Ovary (tissue), 9 donors: ENCODE measurements around the gene MRPL34. TPM values are rescaled to one million over a fixed set of nuclear protein-coding genes. Genes with fewer than 3 reads are reported as not detected.

Experiments used
- DNase-seq, 5 donors: peaks; one replicate each; pipeline ENCODE4 v3.0.0-alpha.2; 2019 to 2020
- H3K27ac ChIP-seq, 2 donors: fragments of 200-600 bp; one replicate each; pipeline versions ENCODE4 v1.5.1 to v1.8.0; 2019 to 2022
- H3K27me3 ChIP-seq: fragments of 200-600 bp; one replicate; pipeline ENCODE4 v1.8.0; 2022
- H3K36me3 ChIP-seq: fragments of 200-600 bp; sonication (generic); one replicate; pipeline ENCODE4 v1.5.1; 2019
- H3K4me1 ChIP-seq: one replicate; pipeline ENCODE4 v1.8.1; 2013; ENCODE audit warnings: mild to moderate bottlenecking, moderate library complexity; ENCODE audit not compliant: insufficient read depth
- H3K4me3 ChIP-seq: fragments of 200-600 bp; sonication (generic); one replicate; pipeline ENCODE4 v1.5.1; 2017
- H3K9me3 ChIP-seq, 2 donors: fragments of 200-600 bp in 1 of 2; sonication (generic) in 1 of 2; one replicate each; pipeline versions ENCODE4 v1.5.1 to v1.8.1; 2013 to 2019; ENCODE audit warnings: mild to moderate bottlenecking in 1 of 2, moderate library complexity in 1 of 2
- CTCF ChIP-seq, 3 donors: fragments of 450-650 bp in 2 of 3; fragments of 200-600 bp in 1 of 3; IDR thresholded peaks; one replicate each; pipeline versions ENCODE4 v1.5.1 to v1.8.0; 2016 to 2022; ENCODE audit warnings: antibody characterized with exemption in 3 of 3, mild to moderate bottlenecking in 1 of 3
- EP300 ChIP-seq: sonication (generic); formaldehyde crosslinking; IDR thresholded peaks from one replicate; pipeline ENCODE4 v1.6.1; 2017; ENCODE audit warnings: antibody characterized with exemption
- POLR2A ChIP-seq: fragments of 450-650 bp; IDR thresholded peaks from one replicate; pipeline ENCODE4 v1.6.1; 2017; ENCODE audit warnings: antibody characterized with exemption, mild to moderate bottlenecking, moderate library complexity
- WGBS, 3 donors: extraction: QIAGEN DNeasy Blood & Tissue Kit in 1 of 3; methylation state at CpG; one replicate each; pipeline versions ENCODE4 v1.1.5 to v1.1.7; 2013 to 2017; 5-methylcytosine and 5-hydroxymethylcytosine counted together
- intact Hi-C, 4 donors: fragments of 100-400 bp; cut with DNase I; formaldehyde crosslinking; loops; one replicate each; pipeline versions ENCODE4 v1.11.0 to v1.15.1; 2022 to 2023
- polyA plus RNA-seq, 2 donors: library from polyadenylated mRNA; stranded (reverse); fragments of 200-250 nt in 1 of 2; fragments of 350-450 nt in 1 of 2; fragmentation: Illumina TruSeq in 1 of 2; extraction: RNeasy Lipid Tissue Mini Kit (QIAGEN cat#74804) in 1 of 2; gene quantifications; one replicate each; pipeline ENCODE4 v1.2.3, GENCODE V29; 2013 to 2014
- total RNA-seq, 7 donors: library from RNA; depleted of rRNA in 2 of 7; stranded (reverse); fragments of >200 nt in 2 of 7; fragmentation: NEBNext Ultra II Directional in 3 of 7; extraction: Animal tissue kit (Norgen Biotek cat#: 25700) in 3 of 7; gene quantifications; one replicate each; pipeline versions ENCODE4 v1.1.0 to v1.2.4, GENCODE V29; 2016 to 2023
- donor health status: DM: no; HTN: no; CAD: no; lungs with moderate emphysema.
- donor health status: DM: no; HTN: no; CAD: no.
- donor health status: Bipolar disorder and iron deficiency.
- donor health status: DM: yes; HTN: yes; CAD: no.
- donor health status: DM: no; HTN: no; CAD: no.
- donor health status: DM: yes; HTN: yes; CAD: no.

MRPL34 gene
- total and polyA plus RNA-seq, 9 donors: 39.5 to 93.4 (median 58.3) TPM

GRCh38 chr19:17328517-17329365 is 23.1 kb downstream of the MRPL34 start:
- H3K4me1 ChIP-seq: peaks cover 4% of the 10 kb centered on the region
- H3K36me3 ChIP-seq: no peaks in the 10 kb centered on the region
- intact Hi-C loops: no loop called here
- H3K27me3 ChIP-seq: no peaks in the 10 kb centered on the region
- TF ChIP-seq EP300 (no peak), CTCF (IDR thresholded peaks at IDR 0.05) (no peak), POLR2A (no peak)
- H3K9me3 ChIP-seq: no peaks in the 10 kb centered on the region
- H3K4me3 ChIP-seq: peak overlapping the region; percentile 40
- H3K27ac ChIP-seq: no peak overlapping the region
- WGBS, 3 donors: 9 to 19% (median 17%) methylated on average over 34 to 94 of the region's 94 CpGs
- DNase-seq: no peak

- DNase-seq: no peak
- Histone ChIP-seq H3K27ac (no peak overlapping the region), H3K9me3 (no peaks in the 10 kb centered on the region), H3K36me3 (no peaks in the 10 kb centered on the region), H3K4me1 (peaks cover 4% of the 10 kb centered on the region), H3K4me3 (no peak overlapping the region), H3K27me3 (no peaks in the 10 kb centered on the region)
- intact Hi-C loops: no loop called here
- WGBS, 3 donors: 66 to 75% (median 73%) methylated on average over 47 to 51 of the region's 51 CpGs
- TF ChIP-seq CTCF (IDR thresholded peaks at IDR 0.05): no peak
Observed at GRCh38 chr19:17329366-17330261, 23.9 kb downstream of the MRPL34 start.

- 89 to 93% (median 92%) methylated on average over 24 of the region's 24 CpGs for WGBS, 3 donors
- Histone ChIP-seq H3K27me3 (no peaks in the 10 kb centered on the region), H3K9me3 (no peaks in the 10 kb centered on the region), H3K36me3 (no peaks in the 10 kb centered on the region), H3K27ac (no peak overlapping the region), H3K4me3 (no peak overlapping the region), H3K4me1 (peaks cover 7% of the 10 kb centered on the region)
- intact Hi-C loops: no loop called here
- no peak for DNase-seq
- TF ChIP-seq CTCF (IDR thresholded peaks at IDR 0.05): no peak
- TF ChIP-seq EP300: no peak
- no peak for TF ChIP-seq POLR2A
Observed at GRCh38 chr19:17330262-17331044, 24.8 kb downstream of the MRPL34 start.

- intact Hi-C loops: no loop called here
- TF ChIP-seq POLR2A: no peak
- no peak for TF ChIP-seq CTCF (IDR thresholded peaks at IDR 0.05)
- no peak for TF ChIP-seq EP300
- no peaks in the 10 kb centered on the region for H3K27me3 ChIP-seq
- H3K4me1 ChIP-seq: peaks cover 7% of the 10 kb centered on the region
- WGBS, 3 donors: 81 to 87% (median 86%) methylated on average over 13 of the region's 13 CpGs
- H3K27ac ChIP-seq: no peak overlapping the region
- no peaks in the 10 kb centered on the region for H3K9me3 ChIP-seq
- DNase-seq: no peak
- no peaks in the 10 kb centered on the region for H3K36me3 ChIP-seq
- no peak overlapping the region for H3K4me3 ChIP-seq
Observed at GRCh38 chr19:17331045-17331558, 25.4 kb downstream of the MRPL34 start.
